GM18508 (cell line): Measurements from ENCODE around the gene CAMSAP2.

Experiments
- ATAC-seq: cut with Tn5 transposase; IDR thresholded peaks from one replicate; pipeline ENCODE4 v1.9.1; 2021; ENCODE audit warnings: moderate number of reproducible peaks; ENCODE audit not compliant: insufficient read depth, unreplicated experiment

The CAMSAP2 gene

GRCh38 chr1:200738327-200738948, at the start of gene CAMSAP2:
TSS of gene CAMSAP2 (plus strand) at chr1:200738893. CDS start at chr1:200739828, 935 bp downstream.
- ATAC-seq = no peak

- no peak for ATAC-seq
Measured at GRCh38 chr1:200692316-200692715, 46.4 kb upstream of the CAMSAP2 start.

GRCh38 chr1:200693327-200693726, 45.4 kb upstream of the CAMSAP2 start:
- ATAC-seq = no peak

GRCh38 chr1:200694738-200695137, 44.0 kb upstream of the CAMSAP2 start:
- ATAC-seq = no peak

- no peak for ATAC-seq
Measured at GRCh38 chr1:200699871-200700270, 38.8 kb upstream of the CAMSAP2 start.

- ATAC-seq = no peak
Measured at GRCh38 chr1:200704986-200705500, 33.6 kb upstream of the CAMSAP2 start.

- no peak for ATAC-seq
Measured at GRCh38 chr1:200706111-200706814, 32.4 kb upstream of the CAMSAP2 start.

- ATAC-seq = no peak
Measured at GRCh38 chr1:200707116-200707515, 31.6 kb upstream of the CAMSAP2 start.

- ATAC-seq = no peak
Measured at GRCh38 chr1:200708161-200708560, 30.5 kb upstream of the CAMSAP2 start.

- ATAC-seq = no peak
Measured at GRCh38 chr1:200708769-200709168, 29.9 kb upstream of the CAMSAP2 start.

GRCh38 chr1:200710166-200710565, 28.5 kb upstream of the CAMSAP2 start:
- ATAC-seq = no peak

- no peak for ATAC-seq
Measured at GRCh38 chr1:200714504-200715187, 24.0 kb upstream of the CAMSAP2 start.

GRCh38 chr1:200720199-200720598, 18.5 kb upstream of the CAMSAP2 start:
- ATAC-seq = no peak

- no peak for ATAC-seq
Measured at GRCh38 chr1:200724064-200724463, 14.6 kb upstream of the CAMSAP2 start.

- ATAC-seq = no peak
Measured at GRCh38 chr1:200727257-200727656, 11.4 kb upstream of the CAMSAP2 start.

- no peak for ATAC-seq
Measured at GRCh38 chr1:200729863-200730262, 8.8 kb upstream of the CAMSAP2 start.

- ATAC-seq = no peak
Measured at GRCh38 chr1:200731654-200732332, 6.9 kb upstream of the CAMSAP2 start.

- no peak for ATAC-seq
Measured at GRCh38 chr1:200732438-200732837, 6.3 kb upstream of the CAMSAP2 start.

GRCh38 chr1:200733907-200734306, 4.8 kb upstream of the CAMSAP2 start:
- ATAC-seq = no peak

GRCh38 chr1:200737647-200738291, 924 bp upstream of the CAMSAP2 start:
- ATAC-seq = no peak
